Dedifferentiated amniotic fluid mesenchymal stem cell (primary cell): ENCODE measurements around the gene SLC2A5.
"Not testable (repeated sequence)": the region's sequence is repeated elsewhere in the genome, so short reads cannot be mapped to it uniquely, and the experiment has no call there.

ENCODE experiments used
- DNase-seq: peaks from one replicate; pipeline ENCODE4 v3.0.0-alpha.2; 2016; ENCODE audit errors: extremely low spot score

SLC2A5 gene

GRCh38 chr1:9004700-9005394 lies 64.6 kb downstream of the SLC2A5 start:
- DNase-seq, result peak; percentile 88

- no peak for DNase-seq
Observed at GRCh38 chr1:9004031-9004699, 65.3 kb downstream of the SLC2A5 start.

DNA sequence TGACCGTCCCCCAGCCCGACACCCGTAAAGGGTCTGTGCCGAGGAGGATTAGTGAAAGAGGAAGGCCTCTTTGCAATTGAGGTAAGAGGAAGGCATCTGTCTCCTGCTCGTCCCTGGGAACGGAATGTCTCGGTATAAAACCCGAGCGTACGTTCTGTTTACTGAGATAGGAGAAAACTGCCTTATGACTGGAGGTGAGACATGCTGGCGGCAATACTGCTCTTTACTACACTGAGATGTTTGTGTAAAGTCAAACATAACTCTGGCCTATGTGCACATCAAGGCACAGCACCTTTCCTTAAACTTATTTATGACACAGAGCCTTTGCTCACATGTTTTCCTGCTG lies 67.2 kb downstream of the SLC2A5 start:
- DNase-seq, result not testable (repeated sequence)

GRCh38 chr1:9001534-9002214 lies 67.8 kb downstream of the SLC2A5 start:
- not testable (repeated sequence) for DNase-seq

- not testable (repeated sequence) for DNase-seq
Observed at GRCh38 chr1:8993962-8994675, 75.3 kb downstream of the SLC2A5 start.

DNA sequence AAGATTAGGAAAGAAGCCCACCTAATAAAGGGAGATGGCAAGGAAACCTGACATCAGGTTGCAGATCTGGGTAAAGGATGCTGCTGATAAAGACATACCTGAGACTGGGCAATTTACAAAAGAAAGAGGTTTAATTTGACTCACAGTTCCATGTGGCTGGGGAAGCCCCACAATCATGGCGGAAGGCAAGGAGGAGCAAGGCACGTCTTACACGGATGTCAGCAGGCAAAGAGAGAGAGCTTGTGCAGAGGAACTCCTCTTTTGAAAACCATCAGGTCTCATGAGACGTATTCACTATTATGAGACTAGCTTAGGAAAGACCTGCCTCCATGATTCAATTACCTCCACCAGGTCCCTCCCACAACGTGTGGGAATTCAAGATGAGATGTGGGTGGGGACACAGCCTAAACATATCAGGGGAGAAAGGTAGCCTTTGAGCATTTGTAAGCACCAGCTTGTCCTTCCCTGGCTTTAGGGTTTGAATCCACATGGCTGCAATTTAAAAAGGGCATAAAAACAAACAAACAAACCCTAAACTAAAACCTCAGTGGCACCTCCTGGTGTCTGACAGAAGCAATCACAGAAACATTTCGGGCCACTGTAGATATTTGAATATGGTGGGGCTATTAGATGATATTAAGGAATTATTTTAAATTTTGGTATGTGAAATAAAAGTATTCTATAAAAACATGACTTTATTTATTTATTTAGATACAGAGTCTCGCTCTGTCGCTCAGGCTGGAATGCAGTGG lies 76.3 kb downstream of the SLC2A5 start:
- DNase-seq, result no peak

GRCh38 chr1:8989821-8990220 lies 79.6 kb downstream of the SLC2A5 start:
- DNase-seq, result no peak

DNA sequence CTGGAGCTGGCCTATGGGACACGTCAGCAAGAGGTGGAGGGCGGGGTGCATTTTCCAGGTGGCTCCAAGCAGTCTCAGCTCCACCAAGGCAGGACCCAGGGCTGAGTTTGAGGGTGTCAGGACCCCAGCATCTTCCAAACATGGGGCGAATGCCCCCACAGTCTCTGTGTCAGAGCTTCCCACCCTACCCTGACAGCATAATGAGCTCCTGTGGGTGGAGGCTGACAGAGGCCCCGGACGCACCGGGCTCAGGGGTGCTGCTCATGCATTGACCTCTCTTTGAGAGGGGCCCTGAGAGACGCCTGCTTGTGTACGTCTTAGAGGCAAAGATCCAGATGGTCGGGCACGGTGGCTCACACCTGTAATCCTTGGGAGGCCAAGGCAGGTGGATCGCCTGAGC lies 80.4 kb downstream of the SLC2A5 start:
- no peak for DNase-seq

DNA sequence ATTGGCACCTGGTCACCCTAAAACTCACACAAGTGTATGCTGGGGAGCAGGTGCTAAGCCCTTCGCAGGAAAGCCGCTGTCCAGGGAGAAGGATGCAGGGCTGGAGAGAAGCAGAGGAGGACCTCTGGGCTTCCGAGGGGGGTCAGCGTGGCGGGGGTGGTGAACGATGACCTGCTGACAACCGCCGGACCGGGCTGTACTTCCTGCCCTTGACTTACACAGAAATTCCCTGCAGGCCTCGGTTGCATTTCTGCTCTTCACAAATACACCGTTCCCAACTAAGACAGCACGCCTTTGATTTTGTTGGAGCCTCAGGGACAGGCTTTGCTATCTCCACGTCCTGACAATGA lies 80.8 kb downstream of the SLC2A5 start:
- DNase-seq, result no peak

GRCh38 chr1:8987881-8988617 lies 81.4 kb downstream of the SLC2A5 start:
- DNase-seq, result no peak

- DNase-seq, result no peak
Observed at GRCh38 chr1:8986814-8987190, 82.6 kb downstream of the SLC2A5 start.

DNA sequence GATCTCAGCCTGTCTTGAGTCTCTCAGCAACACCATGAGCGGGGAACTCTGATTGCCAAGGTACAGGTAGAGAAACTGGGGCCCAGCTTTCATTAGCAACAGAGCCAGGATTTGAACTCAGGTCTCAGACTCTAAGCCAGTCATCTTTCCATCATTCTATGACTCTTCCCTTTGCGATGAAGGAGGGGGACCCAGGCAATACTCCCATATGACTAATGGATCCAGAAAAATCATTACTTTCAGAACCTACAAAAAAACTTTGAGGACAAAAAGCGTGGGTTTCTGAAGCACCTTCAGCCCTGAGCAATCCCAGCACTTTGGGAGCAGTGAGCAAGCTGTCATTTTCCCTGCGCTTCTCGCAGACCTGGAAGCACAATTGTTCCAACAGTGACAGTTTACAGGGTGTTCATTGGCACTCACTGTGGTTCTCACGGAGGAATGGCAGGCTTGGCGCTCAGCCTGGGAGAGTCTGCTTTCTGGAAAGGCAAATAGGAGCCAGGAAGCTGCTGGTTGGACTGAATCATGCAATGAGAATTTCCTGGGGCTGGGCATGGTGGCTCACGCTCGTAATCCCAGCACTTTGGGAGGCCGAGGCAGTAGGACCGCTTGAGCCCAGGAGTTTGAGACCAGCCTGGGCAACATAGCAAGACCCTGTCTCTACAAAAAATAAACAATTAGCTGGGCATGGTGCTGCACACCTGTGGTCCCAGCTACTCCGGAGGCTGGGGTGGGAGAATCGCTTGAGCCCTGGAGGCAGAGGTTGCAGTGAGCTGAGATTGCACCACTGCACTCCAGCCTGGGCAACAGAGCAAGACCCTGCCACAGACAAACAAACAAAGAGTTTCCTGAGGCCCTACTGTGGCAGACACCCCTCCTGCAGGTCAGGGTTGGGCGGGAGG lies 83.3 kb downstream of the SLC2A5 start:
- DNase-seq, result peak; percentile 88
